Left cardiac atrium (tissue), 4 donors: ENCODE results near the gene CCDC61. TPM values are rescaled to one million over a fixed set of nuclear protein-coding genes. Genes with fewer than 3 reads are reported as not detected.

Source experiments
- ATAC-seq, 2 donors: fragments of 200-7000 bp; cut with Tn5 transposase; one replicate each; pipeline ENCODE4 v1.9.1; 2020; ENCODE audit warnings: mild to moderate bottlenecking in 2 of 2, moderate library complexity in 2 of 2
- DNase-seq: peaks from one replicate; pipeline ENCODE4 v3.0.0-alpha.2; 2020
- intact Hi-C, 2 donors: fragments of 100-400 bp; cut with DNase I; formaldehyde crosslinking; loops; one replicate each; pipeline versions ENCODE4 v1.14.1 to v1.15.1; 2022 to 2023
- long read RNA-seq: library from polyadenylated mRNA; unstranded; transcript quantifications from one replicate; pipeline ENCODE4 v2.0.0, GENCODE V29; 2021
- total RNA-seq, 2 donors: library from RNA; stranded (reverse); fragmentation: NEBNext Ultra II Directional; extraction: Animal tissue kit (Norgen Biotek cat#: 25700); gene quantifications; one replicate each; pipeline ENCODE4 v1.2.1, GENCODE V29; 2021
- donor health status: DM: no; HTN: yes; CAD: no.
- donor health status: DM: no; HTN: yes; CAD: no; lungs with severe emphysema.
- donor health status: DM: yes; HTN: yes; CAD: no.
- donor health status: Dilated cardiomyopathy.

CCDC61 gene
- total RNA-seq: 10 to 100 TPM; 10.0 to 10.8 TPM
- long read RNA-seq: 0 reads

GRCh38 chr19:45994998-45995714 lies at the start of gene CCDC61:
Gene CCDC61, plus strand, starts transcription at chr19:45995467. Its CDS starts 7,552 bp downstream, at chr19:46003019.
- intact Hi-C loops: no loop called here
- ATAC-seq: peak; percentile 98 to 99
- DNase-seq: peak; percentile 94

- intact Hi-C loops: no loop called here
- ATAC-seq (no peak), DNase-seq (no peak)
Measured at GRCh38 chr19:45947926-45948325, 47.3 kb upstream of the CCDC61 start.

- DNase-seq (no peak), ATAC-seq (no peak)
- intact Hi-C loops: no loop called here
Measured at GRCh38 chr19:45952341-45952685, 43.0 kb upstream of the CCDC61 start.

GRCh38 chr19:45952686-45953505 lies 42.4 kb upstream of the CCDC61 start:
- peak; percentile 57 for DNase-seq
- ATAC-seq: peak; percentile 59 to 73

GRCh38 chr19:45953676-45954075 lies 41.6 kb upstream of the CCDC61 start:
- intact Hi-C loops: no loop called here
- DNase-seq (no peak), ATAC-seq (no peak)

More at GRCh38 chr19:45952686-45953505, 42.4 kb upstream of the CCDC61 start:
- intact Hi-C loops: no loop called here

GRCh38 chr19:45954156-45954555 lies 41.1 kb upstream of the CCDC61 start:
- ATAC-seq: no peak
- intact Hi-C loops: no loop called here
- DNase-seq: no peak

- ATAC-seq: peak; percentile 83 to 87
- intact Hi-C loops: no loop called here
- DNase-seq: peak; percentile 83
Measured at GRCh38 chr19:45955905-45956608, 39.2 kb upstream of the CCDC61 start.

- DNase-seq (no peak), ATAC-seq (no peak)
- intact Hi-C loops: no loop called here
Measured at GRCh38 chr19:45958320-45958719, 36.9 kb upstream of the CCDC61 start.

- no peak for ATAC-seq
- intact Hi-C loops: no loop called here
Measured at GRCh38 chr19:45958769-45959516, 36.3 kb upstream of the CCDC61 start.

GRCh38 chr19:45959517-45960025 lies 35.7 kb upstream of the CCDC61 start:
- ATAC-seq: no peak
- DNase-seq: no peak
- intact Hi-C loops: no loop called here

More at GRCh38 chr19:45958769-45959516, 36.3 kb upstream of the CCDC61 start:
- DNase-seq: no peak

GRCh38 chr19:45960595-45961235 lies 34.6 kb upstream of the CCDC61 start:
- intact Hi-C loops: no loop called here
- DNase-seq (no peak), ATAC-seq (no peak)

- no peak for ATAC-seq
- DNase-seq: no peak
- intact Hi-C loops: no loop called here
Measured at GRCh38 chr19:45962021-45962420, 33.2 kb upstream of the CCDC61 start.

- no peak for DNase-seq
- intact Hi-C loops: no loop called here
- no peak for ATAC-seq
Measured at GRCh38 chr19:45967246-45967645, 28.0 kb upstream of the CCDC61 start.

- ATAC-seq: no peak
- intact Hi-C loops: no loop called here
- DNase-seq: no peak
Measured at GRCh38 chr19:45968626-45969025, 26.6 kb upstream of the CCDC61 start.

- DNase-seq (no peak), ATAC-seq (no peak)
- intact Hi-C loops: no loop called here
Measured at GRCh38 chr19:45969676-45970075, 25.6 kb upstream of the CCDC61 start.

GRCh38 chr19:45971260-45971902 lies 23.9 kb upstream of the CCDC61 start:
- DNase-seq: peak; percentile 40
- intact Hi-C loops: no loop called here

GRCh38 chr19:45972081-45972946 lies 23.0 kb upstream of the CCDC61 start:
- ATAC-seq: peak; percentile 27
- intact Hi-C loops: no loop called here
- no peak for DNase-seq

More at GRCh38 chr19:45971260-45971902, 23.9 kb upstream of the CCDC61 start:
- ATAC-seq: peak; percentile 3 to 32
